Colonic mucosa (tissue), 4 donors: Measurements from ENCODE around the gene GARIN5A. TPM values are rescaled to one million over a fixed set of nuclear protein-coding genes. Genes with fewer than 3 reads are reported as not detected.

Source experiments
- DNase-seq: peaks from one replicate; pipeline ENCODE4 v3.0.0-alpha.2; 2020
- H3K27ac ChIP-seq: fragments of 200-600 bp; one replicate; pipeline ENCODE4 v1.8.0; 2021
- H3K27me3 ChIP-seq: fragments of 200-600 bp; one replicate; pipeline ENCODE4 v1.8.0; 2021
- H3K36me3 ChIP-seq: fragments of 200-600 bp; one replicate; pipeline ENCODE4 v1.8.0; 2021
- H3K4me1 ChIP-seq: fragments of 200-600 bp; one replicate; pipeline ENCODE4 v1.8.0; 2021; ENCODE audit warnings: mild to moderate bottlenecking
- H3K4me3 ChIP-seq: fragments of 200-600 bp; one replicate; pipeline ENCODE4 v1.8.0; 2021
- H3K9ac ChIP-seq, 2 donors: one replicate each; pipeline ENCODE4 v1.7.0; 2013; ENCODE audit warnings: control low read depth in 2 of 2, low read depth in 2 of 2, low read length in 2 of 2
- H3K9me3 ChIP-seq: fragments of 200-600 bp; one replicate; pipeline ENCODE4 v1.8.0; 2021
- intact Hi-C: fragments of 100-400 bp; cut with DNase I; formaldehyde crosslinking; loops from one replicate; pipeline ENCODE4 v1.14.1; 2022
- total RNA-seq, 2 donors: library from RNA; stranded (reverse); fragmentation: NEBNext Ultra II Directional in 1 of 2; extraction: Animal tissue kit (Norgen Biotek cat#: 25700) in 1 of 2; gene quantifications; one replicate each; pipeline ENCODE4 v1.2.1, GENCODE V29; 2021
- TF ChIP-seq, protein P1 (sequence below): fragments of 200-600 bp; IDR thresholded peaks from one replicate; pipeline ENCODE4 v1.8.0; 2022; ENCODE audit warnings: antibody characterized with exemption, mild to moderate bottlenecking
- donor health status: healthy.
- donor health status: DM: no; HTN: no; CAD: no.
- donor health status: DM: no; HTN: no; CAD: no.

The GARIN5A gene
- total RNA-seq, 2 donors from 2014 or later: 2.1 to 4.4 TPM

DNA sequence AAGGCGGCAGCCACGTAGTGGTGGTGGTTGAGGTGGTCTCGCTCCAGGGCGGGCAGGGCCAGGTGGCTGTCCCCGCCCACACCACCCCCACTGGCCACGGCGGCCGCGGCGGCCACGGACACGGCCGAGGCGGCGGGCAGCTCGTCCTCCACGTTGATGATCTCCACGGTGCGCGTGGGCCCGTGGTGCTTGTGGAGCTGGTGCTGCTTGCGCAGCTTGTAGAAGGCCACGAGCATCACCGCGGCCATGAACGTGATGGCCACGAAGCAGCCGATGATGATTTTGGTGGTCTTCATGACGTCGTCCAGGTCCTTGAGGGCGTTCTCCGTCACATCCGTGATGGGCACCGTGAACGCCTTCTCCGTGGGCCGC lies 41.0 kb upstream of the GARIN5A start:
- intact Hi-C loops: no loop called here

DNA sequence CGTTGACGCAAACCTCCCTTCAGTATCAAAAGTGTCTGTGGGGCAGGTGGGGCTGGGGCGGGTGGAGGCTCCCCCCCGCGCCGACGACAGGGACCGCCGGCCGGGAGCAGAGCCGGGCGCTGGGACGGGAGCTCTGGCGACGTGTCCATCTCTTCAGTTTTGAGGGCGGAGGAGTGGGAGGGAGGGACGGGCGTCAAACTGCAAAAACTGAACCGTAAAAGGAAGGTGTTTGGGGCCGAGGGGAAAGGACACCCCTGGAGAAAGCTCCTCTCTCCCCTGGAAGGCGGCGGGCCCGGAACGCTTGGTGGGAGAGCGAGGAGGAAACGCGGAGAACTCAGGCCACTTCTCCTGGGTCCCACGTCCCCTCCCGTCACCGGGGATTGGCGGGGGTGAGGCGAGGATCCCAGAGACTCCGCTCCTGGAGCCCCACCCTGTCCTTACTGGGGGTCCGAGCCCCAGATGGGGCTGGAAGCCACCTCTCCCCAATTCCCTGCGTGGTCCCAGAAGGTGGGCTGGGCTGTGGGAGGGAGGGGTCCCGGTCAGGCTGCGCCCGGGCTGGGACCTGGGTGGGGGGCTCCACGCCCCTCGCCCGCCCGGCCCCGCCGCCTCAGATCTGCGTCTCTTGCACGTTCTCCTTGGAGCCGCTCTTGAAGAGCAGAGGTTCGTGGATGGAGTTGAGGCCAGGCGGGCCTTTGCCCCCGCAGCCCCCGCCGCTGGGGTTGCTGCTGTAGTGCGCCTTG lies 40.5 kb upstream of the GARIN5A start:
- no peaks in the 10 kb centered on the region for H3K36me3 ChIP-seq
- H3K9me3 ChIP-seq: no peaks in the 10 kb centered on the region
- H3K9ac ChIP-seq: no peak overlapping the region
- H3K27ac ChIP-seq: no peak overlapping the region
- H3K27me3 ChIP-seq: peaks cover 3% of the 10 kb centered on the region
- intact Hi-C loops: no loop called here
- H3K4me1 ChIP-seq: no peaks in the 10 kb centered on the region
- H3K4me3 ChIP-seq: no peak overlapping the region
- TF ChIP-seq, protein P1, sequence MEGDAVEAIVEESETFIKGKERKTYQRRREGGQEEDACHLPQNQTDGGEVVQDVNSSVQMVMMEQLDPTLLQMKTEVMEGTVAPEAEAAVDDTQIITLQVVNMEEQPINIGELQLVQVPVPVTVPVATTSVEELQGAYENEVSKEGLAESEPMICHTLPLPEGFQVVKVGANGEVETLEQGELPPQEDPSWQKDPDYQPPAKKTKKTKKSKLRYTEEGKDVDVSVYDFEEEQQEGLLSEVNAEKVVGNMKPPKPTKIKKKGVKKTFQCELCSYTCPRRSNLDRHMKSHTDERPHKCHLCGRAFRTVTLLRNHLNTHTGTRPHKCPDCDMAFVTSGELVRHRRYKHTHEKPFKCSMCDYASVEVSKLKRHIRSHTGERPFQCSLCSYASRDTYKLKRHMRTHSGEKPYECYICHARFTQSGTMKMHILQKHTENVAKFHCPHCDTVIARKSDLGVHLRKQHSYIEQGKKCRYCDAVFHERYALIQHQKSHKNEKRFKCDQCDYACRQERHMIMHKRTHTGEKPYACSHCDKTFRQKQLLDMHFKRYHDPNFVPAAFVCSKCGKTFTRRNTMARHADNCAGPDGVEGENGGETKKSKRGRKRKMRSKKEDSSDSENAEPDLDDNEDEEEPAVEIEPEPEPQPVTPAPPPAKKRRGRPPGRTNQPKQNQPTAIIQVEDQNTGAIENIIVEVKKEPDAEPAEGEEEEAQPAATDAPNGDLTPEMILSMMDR: no peak
- DNase-seq: no peak

More for the DNA sequence above, 41.0 kb upstream of the GARIN5A start:
- Histone ChIP-seq H3K9me3 (no peaks in the 10 kb centered on the region), H3K4me3 (no peak overlapping the region), H3K27ac (no peak overlapping the region), H3K27me3 (peaks cover 3% of the 10 kb centered on the region), H3K4me1 (no peaks in the 10 kb centered on the region), H3K9ac (no peak overlapping the region), H3K36me3 (no peaks in the 10 kb centered on the region)
- DNase-seq: no peak
- TF ChIP-seq, protein P1: no peak

DNA sequence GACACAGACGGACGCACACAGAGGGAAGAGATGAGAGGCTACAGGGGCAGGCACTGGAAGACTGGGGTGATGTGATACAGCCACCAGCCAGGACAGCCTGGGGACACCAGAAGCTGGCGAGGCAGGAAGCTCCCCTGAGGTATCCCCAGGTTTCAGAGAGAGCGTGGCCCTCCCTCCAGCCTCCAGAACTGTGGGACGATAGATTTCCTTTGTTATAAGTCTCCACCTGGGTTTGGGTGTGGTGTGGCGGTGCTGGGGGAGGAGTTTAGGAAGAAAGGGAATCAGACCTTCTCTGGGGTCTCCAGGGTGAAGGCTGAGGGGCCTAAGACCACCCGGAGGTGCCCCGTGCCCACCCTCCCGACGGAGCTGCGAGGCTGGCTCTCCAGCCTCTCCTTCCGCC lies 39.8 kb upstream of the GARIN5A start:
- no peak overlapping the region for H3K9ac ChIP-seq
- H3K36me3 ChIP-seq: no peaks in the 10 kb centered on the region
- intact Hi-C loops: no loop called here
- no peaks in the 10 kb centered on the region for H3K4me1 ChIP-seq
- no peaks in the 10 kb centered on the region for H3K9me3 ChIP-seq
- no peak overlapping the region for H3K4me3 ChIP-seq
- no peak for DNase-seq
- peaks cover 3% of the 10 kb centered on the region for H3K27me3 ChIP-seq
- no peak overlapping the region for H3K27ac ChIP-seq
- TF ChIP-seq, protein P1: no peak

DNA sequence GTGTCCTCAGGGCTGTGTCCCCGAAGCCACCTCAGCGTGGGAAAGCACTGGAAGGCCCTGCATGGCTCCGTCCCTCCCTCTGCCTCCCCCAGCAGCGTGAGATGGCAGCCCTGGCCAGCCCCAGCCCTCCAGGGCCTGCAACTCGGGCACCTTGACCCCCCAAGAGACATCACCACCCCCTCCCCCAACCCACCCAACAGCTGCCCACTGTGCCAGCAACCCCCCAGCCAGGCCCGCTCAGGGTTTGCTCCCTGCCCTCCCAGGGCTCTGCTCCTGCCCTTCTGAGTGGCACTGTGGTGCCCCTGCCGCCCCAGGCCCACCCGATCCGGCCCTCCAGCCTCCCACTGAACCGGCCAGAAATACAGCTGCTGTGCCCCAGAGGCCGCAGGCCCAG lies 38.5 kb upstream of the GARIN5A start:
- no peaks in the 10 kb centered on the region for H3K4me1 ChIP-seq
- no peaks in the 10 kb centered on the region for H3K36me3 ChIP-seq
- TF ChIP-seq, protein P1: no peak
- peaks cover 3% of the 10 kb centered on the region for H3K27me3 ChIP-seq
- intact Hi-C loops: no loop called here
- DNase-seq: no peak
- H3K4me3 ChIP-seq: no peak overlapping the region
- H3K27ac ChIP-seq: no peak overlapping the region
- H3K9me3 ChIP-seq: no peaks in the 10 kb centered on the region
- H3K9ac ChIP-seq: no peak overlapping the region

DNA sequence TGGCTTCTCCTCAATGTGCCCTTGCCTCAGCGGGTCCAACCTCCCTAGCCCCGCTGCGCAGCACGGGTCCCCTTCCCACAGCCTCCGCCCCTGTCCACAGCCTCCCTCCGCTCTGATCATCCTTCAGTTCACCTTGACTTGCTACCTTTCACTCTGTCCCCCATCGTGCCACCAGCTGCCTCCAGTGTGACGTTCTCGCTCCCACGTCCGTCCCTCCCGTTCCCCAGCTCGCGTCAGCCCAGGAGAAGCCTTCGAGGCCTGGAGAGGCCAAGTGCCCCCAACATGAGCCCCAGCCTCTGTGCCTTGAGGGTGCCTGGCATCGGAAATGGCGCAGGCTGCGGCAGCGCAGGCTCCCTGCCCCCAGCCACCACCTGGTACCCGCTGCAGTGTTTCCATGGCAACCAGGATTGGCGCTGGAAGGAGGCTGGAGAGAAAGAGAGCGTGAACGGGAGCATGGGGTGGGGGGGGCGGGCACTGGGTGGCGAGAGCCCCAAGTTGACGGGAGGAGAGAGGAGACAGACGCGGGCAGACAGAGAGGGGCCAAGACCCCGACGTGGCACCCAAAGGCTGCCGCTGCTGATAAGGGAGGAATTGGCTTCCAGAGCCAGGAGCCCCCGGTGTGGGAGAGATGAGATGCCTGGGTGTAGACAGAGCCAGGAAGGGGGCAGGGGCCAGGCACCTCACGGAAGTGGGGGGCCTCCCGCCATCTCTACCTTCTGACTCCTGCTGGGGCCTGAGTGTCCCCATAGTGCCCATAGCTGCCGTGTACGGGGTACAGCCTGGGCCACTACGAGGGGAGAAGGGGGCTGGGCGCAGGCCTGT lies 37.9 kb upstream of the GARIN5A start:
- H3K9me3 ChIP-seq: no peaks in the 10 kb centered on the region
- no peak overlapping the region for H3K4me3 ChIP-seq
- no peak overlapping the region for H3K9ac ChIP-seq
- H3K27me3 ChIP-seq: peaks cover 3% of the 10 kb centered on the region
- no peak for DNase-seq
- no peak overlapping the region for H3K27ac ChIP-seq
- intact Hi-C loops: no loop called here
- no peaks in the 10 kb centered on the region for H3K4me1 ChIP-seq
- TF ChIP-seq, protein P1: no peak
- no peaks in the 10 kb centered on the region for H3K36me3 ChIP-seq
